ENCODE results near the gene IL25. TPM values are rescaled to one million over a fixed set of nuclear protein-coding genes. Genes with fewer than 3 reads are reported as not detected.

IL25 gene
- total and polyA plus RNA-seq, 10 of the 15 experiments (the other 5 are each of a cell fraction or from before 2014, with no cell fraction given), result not detected

GRCh38 chr14:23364164-23365035 is 8.2 kb upstream of the IL25 start (continued):
- TF ChIP-seq E2F8 (IDR thresholded peaks at IDR 0.05; ENCODE audit: low read depth, partially characterized antibody) (no peak), POLR2A (IDR thresholded peaks at IDR 0.05; ENCODE audit: low read depth, low read length) (no peak), SIX5 (IDR thresholded peaks at IDR 0.05; ENCODE audit: low read depth, low read length, severe bottlenecking) (no peak), POLR2AphosphoS2 (IDR thresholded peaks at IDR 0.05; ENCODE audit: low read depth, low read length) (no peak), SMARCA5 (IDR thresholded peaks at IDR 0.05) (no peak), ATF2 (IDR thresholded peaks at IDR 0.05; ENCODE audit: low read length) (no peak), ZNF384 (IDR thresholded peaks at IDR 0.05; ENCODE audit: borderline replicate concordance, low read depth, low read length) (no peak)

Data from GM12878 (cell line).